Activated CD8-positive, alpha-beta memory T cell treated with anti-CD3 and anti-CD28 coated beads, Interleukin-2, amount 50 U/mL, for 48 hours (primary cell): Measurements from ENCODE around the gene ZBTB7A.
A peak's percentile ranks its signal among the peaks of the same experiment; 100 is the strongest.

Experiments
- DNase-seq: peaks from one replicate; pipeline ENCODE4 v3.0.0-alpha.2; 2020

The ZBTB7A gene

GRCh38 chr19:4034048-4035017 lies 32.4 kb downstream of the ZBTB7A start:
- DNase-seq, result no peak

GRCh38 chr19:4033028-4033956 lies 33.4 kb downstream of the ZBTB7A start:
- no peak for DNase-seq

DNA sequence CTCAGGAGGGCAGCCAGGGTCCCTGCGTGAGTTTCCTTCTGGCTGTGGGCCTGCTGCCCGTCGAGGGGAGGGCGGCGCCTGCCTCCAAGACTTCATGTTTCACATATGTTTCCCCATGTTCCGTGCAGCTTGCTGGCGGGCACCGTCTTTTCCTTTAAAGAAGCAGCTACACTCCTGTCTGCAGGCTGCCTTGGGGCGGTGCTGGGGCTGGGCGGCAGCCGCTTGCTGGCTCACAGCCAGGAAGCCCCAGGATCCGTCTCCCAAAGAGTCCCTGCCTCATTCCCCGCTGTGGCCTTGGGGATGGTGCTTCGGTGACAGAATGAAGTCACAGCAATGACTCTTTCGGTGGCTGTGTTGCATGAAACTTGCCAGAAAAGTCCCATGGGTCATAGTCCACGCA lies 34.3 kb downstream of the ZBTB7A start:
- DNase-seq, result no peak

DNA sequence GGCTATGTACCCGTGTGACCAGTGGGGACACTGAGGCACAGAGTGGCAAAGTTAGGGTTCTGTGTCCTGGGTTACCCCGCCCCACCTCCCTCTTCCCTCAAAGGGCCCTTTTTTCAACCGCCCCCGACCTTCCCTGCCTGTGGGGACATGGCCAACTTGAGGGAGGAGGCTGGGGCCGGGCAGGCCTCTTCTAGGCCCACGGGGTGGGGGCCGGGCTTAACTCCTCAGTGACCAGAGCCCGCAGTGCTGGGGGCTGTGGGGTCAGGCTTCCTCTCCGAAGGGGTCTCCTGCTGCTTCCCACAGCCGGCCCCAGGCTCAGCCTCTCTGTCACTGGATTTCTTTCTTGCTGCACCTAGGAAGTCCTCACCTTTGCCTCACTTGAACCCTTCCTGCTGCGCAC lies 35.3 kb downstream of the ZBTB7A start:
- DNase-seq, result no peak

- DNase-seq, result no peak
These were observed 35.7 kb downstream of the ZBTB7A start for GRCh38 chr19:4030981-4031380.

- no peak for DNase-seq
These were observed 36.1 kb downstream of the ZBTB7A start for GRCh38 chr19:4030552-4030951.

- no peak for DNase-seq
These were observed 37.5 kb downstream of the ZBTB7A start for GRCh38 chr19:4029247-4029614.

DNA sequence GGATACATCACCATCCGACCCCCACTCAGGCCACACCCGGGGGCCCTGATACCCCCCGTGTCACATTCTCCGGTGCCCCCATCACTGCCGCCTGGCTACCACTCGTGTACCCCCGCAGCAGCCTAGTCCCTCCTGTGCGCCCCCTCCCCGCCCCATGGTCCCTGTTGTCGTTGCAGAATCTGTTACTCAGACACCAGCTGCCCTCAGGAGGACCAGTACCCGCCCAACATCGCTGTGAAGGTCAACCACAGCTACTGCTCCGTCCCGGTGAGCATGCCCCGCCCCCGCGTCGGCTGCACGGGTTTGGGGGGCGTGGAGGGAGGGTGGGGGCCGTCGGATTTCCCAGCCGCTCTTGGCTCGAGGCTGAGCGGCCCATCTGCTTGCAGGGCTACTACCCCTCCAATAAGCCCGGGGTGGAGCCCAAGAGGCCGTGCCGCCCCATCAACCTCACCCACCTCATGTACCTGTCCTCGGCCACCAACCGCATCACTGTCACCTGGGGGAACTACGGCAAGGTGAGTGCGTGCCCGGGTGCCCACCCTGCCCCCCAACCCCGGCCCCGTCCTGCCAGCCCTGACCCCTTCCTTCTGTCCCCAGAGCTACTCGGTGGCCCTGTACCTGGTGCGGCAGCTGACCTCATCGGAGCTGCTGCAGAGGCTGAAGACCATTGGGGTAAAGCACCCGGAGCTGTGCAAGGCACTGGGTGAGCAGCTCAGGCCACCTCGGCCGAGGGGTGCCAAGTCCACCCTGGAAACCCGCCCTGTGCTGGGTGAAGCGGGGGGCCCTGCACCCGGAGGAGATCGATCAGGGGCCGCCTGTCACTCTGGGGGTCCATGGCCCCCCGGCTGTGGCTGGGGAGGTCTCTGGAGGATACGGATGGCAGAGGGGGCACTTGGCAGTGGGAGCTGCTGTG lies 38.1 kb downstream of the ZBTB7A start:
- DNase-seq, result no peak

DNA sequence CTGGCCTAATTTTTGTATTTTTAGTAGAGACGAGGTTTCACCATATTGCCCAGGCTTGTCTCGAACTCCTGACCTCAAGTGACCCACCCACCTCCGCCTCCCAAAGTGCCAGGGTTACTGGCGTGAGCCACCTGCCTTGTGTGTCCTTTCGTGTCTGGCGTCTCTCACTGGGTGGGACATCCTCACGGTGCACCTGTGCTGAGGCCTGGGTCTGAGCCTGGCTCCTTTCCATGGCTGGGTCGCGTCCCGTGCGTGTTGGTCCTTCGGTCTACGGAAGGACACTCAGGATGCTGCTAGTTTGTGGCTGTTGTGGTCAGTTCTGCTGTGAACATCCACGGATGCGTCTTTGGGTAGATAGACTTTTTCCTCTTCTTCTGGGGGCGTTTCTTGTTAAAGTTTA lies 39.6 kb downstream of the ZBTB7A start:
- no peak for DNase-seq

- DNase-seq, result no peak
These were observed 41.4 kb downstream of the ZBTB7A start for GRCh38 chr19:4025317-4025716.

DNA sequence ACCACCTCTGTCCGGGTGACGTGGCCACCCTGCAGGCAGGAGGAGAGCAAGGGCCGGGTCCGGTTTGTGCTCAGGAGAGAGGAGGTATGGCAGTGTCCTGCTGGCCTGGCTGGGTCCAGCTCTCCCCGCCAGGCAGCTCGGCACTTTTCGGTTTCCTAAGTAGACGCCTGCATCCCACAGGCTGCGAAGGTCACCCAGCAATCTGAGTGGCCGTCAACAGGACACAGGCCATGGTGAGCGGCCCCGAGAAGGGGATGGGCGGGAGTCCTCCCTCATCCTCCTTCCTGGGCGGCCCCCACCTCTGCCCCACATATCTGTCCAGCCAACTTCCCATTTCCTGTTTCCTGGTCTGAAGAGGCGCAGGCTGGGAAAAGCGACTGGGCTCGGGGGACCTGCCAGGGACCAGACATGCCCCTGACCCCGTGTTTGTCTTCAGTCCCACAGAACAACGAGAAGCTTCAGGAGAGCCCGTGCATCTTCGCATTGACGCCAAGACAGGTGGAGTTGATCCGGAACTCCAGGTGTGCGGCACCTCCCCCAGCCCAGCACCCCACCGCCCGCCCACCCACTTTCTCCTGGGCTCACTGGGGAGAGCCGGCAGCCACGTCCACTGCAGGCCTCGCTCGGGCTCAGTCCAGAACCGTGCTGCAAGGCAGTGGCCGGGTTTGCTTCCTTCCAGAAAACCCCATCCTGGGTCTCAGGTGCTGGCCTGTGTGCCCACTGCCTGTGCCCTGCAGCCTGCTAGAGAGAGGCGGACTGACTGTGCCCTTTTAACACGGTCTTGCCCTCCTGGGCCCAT lies 42.9 kb downstream of the ZBTB7A start:
- DNase-seq, result no peak

DNA sequence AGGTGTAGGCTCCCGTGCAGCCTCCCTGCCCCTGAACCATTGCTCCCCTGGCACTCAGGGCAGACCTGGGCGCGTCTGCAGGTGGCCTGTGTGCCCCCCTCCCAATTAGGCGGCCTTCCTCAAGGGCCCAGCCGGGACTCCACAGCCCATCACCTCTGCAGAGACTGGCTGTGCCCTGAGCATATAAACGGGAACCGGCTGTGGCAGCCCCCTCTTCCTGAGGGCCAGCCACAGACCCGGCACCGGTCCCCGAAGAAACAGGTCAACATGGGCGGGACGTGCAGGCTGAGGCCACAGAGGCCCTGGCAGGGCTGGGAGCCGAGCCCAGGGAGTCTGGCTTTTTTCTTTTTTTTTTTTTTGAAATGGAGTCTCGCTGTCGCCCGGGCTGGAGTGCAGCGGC lies 47.1 kb downstream of the ZBTB7A start:
- no peak for DNase-seq

DNA sequence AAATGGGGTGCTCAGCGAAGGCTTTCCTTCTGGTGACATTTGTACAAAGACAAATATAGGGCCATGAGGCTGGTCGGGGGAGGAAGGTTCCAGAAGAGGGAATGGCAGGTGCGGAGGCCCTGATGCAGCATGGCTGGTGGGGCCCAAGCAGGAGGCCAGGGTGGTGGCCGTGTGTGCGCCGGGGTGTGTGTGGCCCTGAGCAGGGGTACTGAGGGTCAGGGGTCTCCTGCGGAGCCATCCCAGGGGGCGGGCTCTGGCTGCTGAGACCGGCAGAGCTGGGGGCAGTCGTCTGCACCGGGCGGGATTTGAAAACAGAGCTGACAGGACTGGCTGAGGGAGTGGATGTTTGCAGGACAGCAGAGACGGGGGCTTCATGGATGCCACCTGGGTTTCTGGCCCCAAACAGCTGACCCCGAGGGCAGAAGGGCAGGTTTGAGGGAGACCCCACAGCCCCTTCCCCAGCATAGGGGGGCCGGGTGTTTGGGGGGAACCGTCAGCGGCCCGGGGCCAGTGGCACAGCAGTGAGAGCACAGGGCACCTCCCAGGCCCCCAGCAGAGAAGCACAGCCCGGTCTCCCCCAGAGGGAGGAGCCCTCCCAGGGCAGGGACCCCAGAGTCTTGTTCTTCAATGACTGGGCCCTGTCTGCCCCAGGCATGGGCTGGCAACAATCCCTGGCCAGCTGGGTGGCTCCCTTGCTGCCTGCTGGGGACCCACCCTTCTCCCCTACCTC lies 47.8 kb downstream of the ZBTB7A start:
- DNase-seq, result no peak

GRCh38 chr19:4018140-4018613 lies 48.5 kb downstream of the ZBTB7A start:
- DNase-seq, result peak; percentile 46

- no peak for DNase-seq
These were observed 49.6 kb downstream of the ZBTB7A start for GRCh38 chr19:4016903-4017638.

DNA sequence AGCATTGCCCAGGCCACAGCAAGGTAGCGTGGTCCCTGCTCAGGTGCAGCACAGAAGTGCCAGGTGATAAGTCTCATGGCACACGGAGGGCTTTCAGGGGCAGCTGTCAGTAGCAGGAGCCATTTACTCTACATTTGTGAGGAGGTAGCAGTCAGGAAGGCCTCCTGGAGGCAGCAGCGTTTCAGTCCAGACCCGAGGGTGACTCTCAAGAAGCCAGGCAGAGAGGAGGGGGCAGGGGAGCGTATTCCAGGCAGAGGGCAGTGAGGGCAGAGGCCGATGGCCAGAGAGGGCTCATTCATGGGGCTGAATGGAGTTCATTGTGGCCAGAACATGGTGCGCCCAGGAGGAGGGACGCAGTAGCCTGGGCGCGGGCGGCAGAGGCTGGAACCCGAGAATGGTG lies 50.2 kb downstream of the ZBTB7A start:
- no peak for DNase-seq

DNA sequence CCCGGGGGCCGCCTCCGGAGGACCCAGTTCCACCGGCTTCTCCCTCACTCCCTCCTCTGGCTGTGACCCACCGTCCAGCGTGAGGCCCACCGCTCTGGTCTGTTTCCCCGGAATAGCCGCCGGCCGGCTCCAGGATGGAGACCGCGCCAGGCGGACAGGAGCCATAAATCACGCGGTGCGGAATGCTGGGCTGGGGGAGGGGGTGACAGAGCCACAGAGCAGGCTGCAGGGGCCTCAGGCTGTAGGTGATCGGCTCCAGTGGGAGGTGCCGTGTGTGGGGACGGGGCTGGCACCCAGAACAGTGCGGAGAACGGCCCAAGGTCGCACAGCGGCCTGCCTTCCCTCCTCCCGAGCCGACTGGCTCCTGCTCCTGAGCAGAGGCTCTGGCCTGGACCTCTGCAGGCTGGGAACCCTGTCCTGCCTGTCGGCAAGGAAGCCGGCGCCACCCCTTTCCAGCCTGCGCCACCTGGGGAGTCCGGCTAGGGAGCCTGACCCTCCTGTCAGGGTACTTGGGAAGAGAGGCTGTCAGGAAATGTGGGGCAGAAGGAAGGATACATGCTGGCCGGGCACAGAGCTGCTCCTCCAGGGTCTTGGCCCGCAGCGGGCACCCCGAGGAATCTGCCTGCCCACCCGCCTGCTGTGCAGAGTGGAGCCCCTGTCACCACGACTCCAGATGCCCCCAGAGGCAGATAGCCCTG lies 50.8 kb downstream of the ZBTB7A start:
- DNase-seq, result no peak

GRCh38 chr19:4014541-4015491 lies 51.9 kb downstream of the ZBTB7A start:
- DNase-seq, result peak; percentile 68
